HL-60 (cell line): Measurements from ENCODE around the gene ATRIP.

Experiments used
- DNase-seq, 2 experiments: peaks; one replicate each; pipeline ENCODE4 v3.0.0-alpha.2; 2010 to 2020; ENCODE audit warnings: low read depth in 1 of 2, low spot score in 1 of 2
- H3K27ac ChIP-seq: fragments of 250-450 bp; sonication (Bioruptor Pico); replicated peaks from 2 replicates; pipeline ENCODE4 v1.5.1; 2020; ENCODE audit warnings: mild to moderate bottlenecking, moderate library complexity
- H3K27me3 ChIP-seq: fragments of 250-450 bp; sonication (Bioruptor Pico); 2 replicates; pipeline ENCODE4 v1.5.1; 2021; ENCODE audit warnings: mild to moderate bottlenecking, moderate library complexity; ENCODE audit not compliant: insufficient read depth, poor library complexity, severe bottlenecking
- H3K4me3 ChIP-seq: replicated peaks from 2 replicates; pipeline ENCODE4 v1.5.1; 2011; ENCODE audit warnings: mild to moderate bottlenecking, control low read depth, low read length; ENCODE audit not compliant: insufficient read depth
- GABPA ChIP-seq: IDR thresholded peaks from 2 replicates; pipeline ENCODE4 v1.6.1; 2012; ENCODE audit warnings: low read depth
- POLR2AphosphoS5 ChIP-seq: IDR thresholded peaks from 2 replicates; pipeline ENCODE4 v1.6.1; 2012; ENCODE audit warnings: low read depth
- SPI1 ChIP-seq: IDR thresholded peaks from 2 replicates; pipeline ENCODE4 v1.6.1; 2012; ENCODE audit warnings: low read depth, mild to moderate bottlenecking, borderline replicate concordance
- TF ChIP-seq, protein P1 (sequence below): IDR thresholded peaks from one replicate; pipeline ENCODE4 v1.5.1; 2011; ENCODE audit warnings: low read length, control low read depth, inconsistent platforms; ENCODE audit not compliant: insufficient read depth
- TF ChIP-seq, protein P2 (sequence below): IDR thresholded peaks from 2 replicates; pipeline ENCODE4 v1.6.1; 2012; ENCODE audit warnings: low read depth; ENCODE audit not compliant: insufficient replicate concordance

ATRIP gene

DNA sequence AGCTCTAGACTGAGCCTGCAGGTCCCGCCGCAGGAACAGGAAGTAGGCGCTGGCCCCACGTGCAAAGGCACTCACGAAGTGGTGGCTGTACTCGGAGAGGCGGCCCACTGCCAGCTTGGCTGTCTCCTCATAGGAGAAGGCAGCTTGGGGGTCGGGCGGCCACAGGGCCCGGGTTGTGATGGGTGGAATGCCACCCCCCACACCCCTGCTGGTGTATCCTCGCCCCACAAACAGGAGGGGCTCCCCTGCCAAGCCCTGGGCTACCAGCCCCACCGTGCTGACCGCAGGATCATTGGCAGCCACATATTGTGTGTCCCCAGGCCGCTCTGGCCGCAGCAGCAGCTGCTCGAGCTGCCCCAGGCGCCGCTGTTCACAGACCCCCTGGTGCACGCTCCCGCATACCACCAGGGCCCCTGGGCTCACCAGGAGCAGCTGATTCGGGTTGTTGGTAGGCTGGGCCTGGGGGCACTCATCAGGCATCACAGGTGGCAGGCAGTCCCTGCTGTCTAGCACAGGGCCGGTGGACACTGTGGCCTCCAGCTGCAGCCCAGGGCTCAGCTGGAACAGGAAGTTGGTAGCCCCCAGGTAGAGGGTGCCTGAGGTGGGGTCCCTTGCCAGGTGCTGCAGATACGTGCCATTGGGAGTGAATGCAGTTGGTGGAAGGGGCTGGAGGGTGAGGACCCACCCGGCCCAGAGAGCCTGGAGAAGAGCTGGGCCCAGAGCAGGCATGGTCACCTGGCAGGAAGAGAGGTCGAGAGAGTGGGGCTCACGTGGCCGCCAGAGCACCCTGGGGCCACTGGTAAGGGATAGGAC, 22.4 kb upstream of the ATRIP start:
- Histone ChIP-seq H3K27me3 (peaks cover 2% of the 10 kb centered on the region), H3K27ac (no peak overlapping the region), H3K4me3 (no peak overlapping the region)
- TF ChIP-seq, protein P1, sequence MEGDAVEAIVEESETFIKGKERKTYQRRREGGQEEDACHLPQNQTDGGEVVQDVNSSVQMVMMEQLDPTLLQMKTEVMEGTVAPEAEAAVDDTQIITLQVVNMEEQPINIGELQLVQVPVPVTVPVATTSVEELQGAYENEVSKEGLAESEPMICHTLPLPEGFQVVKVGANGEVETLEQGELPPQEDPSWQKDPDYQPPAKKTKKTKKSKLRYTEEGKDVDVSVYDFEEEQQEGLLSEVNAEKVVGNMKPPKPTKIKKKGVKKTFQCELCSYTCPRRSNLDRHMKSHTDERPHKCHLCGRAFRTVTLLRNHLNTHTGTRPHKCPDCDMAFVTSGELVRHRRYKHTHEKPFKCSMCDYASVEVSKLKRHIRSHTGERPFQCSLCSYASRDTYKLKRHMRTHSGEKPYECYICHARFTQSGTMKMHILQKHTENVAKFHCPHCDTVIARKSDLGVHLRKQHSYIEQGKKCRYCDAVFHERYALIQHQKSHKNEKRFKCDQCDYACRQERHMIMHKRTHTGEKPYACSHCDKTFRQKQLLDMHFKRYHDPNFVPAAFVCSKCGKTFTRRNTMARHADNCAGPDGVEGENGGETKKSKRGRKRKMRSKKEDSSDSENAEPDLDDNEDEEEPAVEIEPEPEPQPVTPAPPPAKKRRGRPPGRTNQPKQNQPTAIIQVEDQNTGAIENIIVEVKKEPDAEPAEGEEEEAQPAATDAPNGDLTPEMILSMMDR, result no peak
- TF ChIP-seq POLR2AphosphoS5 (no peak), GABPA (no peak), SPI1 (no peak)
- TF ChIP-seq, protein P2, sequence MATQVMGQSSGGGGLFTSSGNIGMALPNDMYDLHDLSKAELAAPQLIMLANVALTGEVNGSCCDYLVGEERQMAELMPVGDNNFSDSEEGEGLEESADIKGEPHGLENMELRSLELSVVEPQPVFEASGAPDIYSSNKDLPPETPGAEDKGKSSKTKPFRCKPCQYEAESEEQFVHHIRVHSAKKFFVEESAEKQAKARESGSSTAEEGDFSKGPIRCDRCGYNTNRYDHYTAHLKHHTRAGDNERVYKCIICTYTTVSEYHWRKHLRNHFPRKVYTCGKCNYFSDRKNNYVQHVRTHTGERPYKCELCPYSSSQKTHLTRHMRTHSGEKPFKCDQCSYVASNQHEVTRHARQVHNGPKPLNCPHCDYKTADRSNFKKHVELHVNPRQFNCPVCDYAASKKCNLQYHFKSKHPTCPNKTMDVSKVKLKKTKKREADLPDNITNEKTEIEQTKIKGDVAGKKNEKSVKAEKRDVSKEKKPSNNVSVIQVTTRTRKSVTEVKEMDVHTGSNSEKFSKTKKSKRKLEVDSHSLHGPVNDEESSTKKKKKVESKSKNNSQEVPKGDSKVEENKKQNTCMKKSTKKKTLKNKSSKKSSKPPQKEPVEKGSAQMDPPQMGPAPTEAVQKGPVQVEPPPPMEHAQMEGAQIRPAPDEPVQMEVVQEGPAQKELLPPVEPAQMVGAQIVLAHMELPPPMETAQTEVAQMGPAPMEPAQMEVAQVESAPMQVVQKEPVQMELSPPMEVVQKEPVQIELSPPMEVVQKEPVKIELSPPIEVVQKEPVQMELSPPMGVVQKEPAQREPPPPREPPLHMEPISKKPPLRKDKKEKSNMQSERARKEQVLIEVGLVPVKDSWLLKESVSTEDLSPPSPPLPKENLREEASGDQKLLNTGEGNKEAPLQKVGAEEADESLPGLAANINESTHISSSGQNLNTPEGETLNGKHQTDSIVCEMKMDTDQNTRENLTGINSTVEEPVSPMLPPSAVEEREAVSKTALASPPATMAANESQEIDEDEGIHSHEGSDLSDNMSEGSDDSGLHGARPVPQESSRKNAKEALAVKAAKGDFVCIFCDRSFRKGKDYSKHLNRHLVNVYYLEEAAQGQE, result no peak
- peak in 1 of 2 experiments; percentile 41 for DNase-seq

DNA sequence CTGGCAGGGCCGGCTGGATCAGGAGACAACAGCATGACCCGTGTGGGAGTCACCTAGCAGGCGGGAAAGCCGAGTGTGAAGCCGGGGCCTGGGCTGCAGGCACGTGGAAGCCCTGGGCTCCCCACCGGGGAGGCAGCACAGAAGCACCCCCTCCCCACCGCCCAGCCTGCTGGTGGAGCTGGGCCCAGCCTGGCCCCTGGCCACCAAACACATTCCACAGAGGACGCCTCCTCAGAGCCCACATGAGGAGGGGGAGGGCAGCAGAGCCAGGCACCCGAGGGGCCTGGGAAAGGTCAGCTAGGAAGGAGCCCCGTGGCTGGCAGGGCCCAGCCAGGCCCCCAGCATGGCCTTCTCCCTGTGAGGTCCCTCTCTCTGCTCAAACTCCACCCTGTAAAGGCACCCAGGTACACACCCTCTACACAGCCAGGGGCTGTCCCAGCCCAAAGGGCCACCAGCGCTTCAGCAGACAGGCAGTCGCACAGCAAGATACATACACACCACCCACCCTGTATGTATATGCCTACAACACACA, 21.2 kb upstream of the ATRIP start:
- Histone ChIP-seq H3K27ac (no peak overlapping the region), H3K27me3 (peaks cover 2% of the 10 kb centered on the region), H3K4me3 (no peak overlapping the region)
- DNase-seq, result no peak
- TF ChIP-seq SPI1 (no peak), POLR2AphosphoS5 (no peak), GABPA (no peak)
- TF ChIP-seq, protein P2, result no peak
- TF ChIP-seq, protein P1, result no peak

DNA sequence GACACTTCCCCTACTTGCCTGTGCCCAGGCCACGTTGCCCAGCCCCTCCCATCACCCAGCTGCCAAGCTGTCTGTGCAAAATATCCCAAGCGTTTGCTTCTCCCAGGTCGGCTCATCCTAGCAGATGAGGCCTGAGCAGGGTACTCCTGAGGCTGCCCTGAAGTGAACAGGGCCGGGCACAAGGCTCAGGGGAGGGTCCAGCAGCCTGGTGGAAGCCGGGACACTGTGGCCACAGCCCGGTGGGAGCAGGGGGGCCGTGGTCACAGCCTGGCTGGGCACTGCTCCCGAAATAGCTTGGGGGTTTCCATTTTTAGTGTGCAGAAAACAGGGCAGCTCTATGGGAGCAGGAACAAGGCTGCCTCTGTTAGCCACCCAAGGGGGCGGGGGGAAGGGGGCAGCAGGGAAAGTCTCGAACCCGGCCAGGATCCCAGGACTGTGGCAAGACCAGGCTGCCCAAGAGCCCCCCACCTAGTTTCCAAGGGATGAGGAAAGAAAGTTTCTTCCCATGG, 20.1 kb upstream of the ATRIP start:
- no peak overlapping the region for H3K27ac ChIP-seq
- no peak for DNase-seq
- no peak overlapping the region for H3K4me3 ChIP-seq
- peaks cover 2% of the 10 kb centered on the region for H3K27me3 ChIP-seq
- no peak for TF ChIP-seq SPI1
- no peak for TF ChIP-seq POLR2AphosphoS5
- TF ChIP-seq GABPA, result no peak
- TF ChIP-seq, protein P1, result no peak
- TF ChIP-seq, protein P2, result no peak
